K562 (cell line): ENCODE results near the gene KRT85. TPM values are rescaled to one million over a fixed set of nuclear protein-coding genes. Genes with fewer than 3 reads are reported as not detected.

ENCODE experiments used
- ATAC-seq: fragments of 200-7000 bp; cut with Tn5 transposase; 3 replicates; pipeline ENCODE4 v1.9.1; 2020; ENCODE audit warnings: moderate library complexity
- BruUV-seq: library from RNA; stranded (reverse); fragments of 400-500 nt; replicated peaks from 2 replicates; lab custom pipeline; 2021; lab: Mats Ljungman, UMichigan
- CTCF ChIA-PET: fragments of 300-600 bp; formaldehyde crosslinking; extraction: SDS; loops from one replicate; lab custom pipeline; 2021; ENCODE audit warnings: low intra/inter-chr PET ratio; lab: Yijun Ruan, JAX
- POLR2A ChIA-PET: fragments of 300-600, 350-650 bp; sonication (Branson Sonifier 250); formaldehyde crosslinking; extraction: SDS; loops from one replicate; lab custom pipeline; 2021; ENCODE audit warnings: antibody characterized with exemption, inconsistent platforms; lab: Yijun Ruan, JAX
- DNase-seq, 4 experiments: peaks; one replicate each; pipeline versions ENCODE4 v3.0.0 to v3.0.0-alpha.2; 2011 to 2018; ENCODE audit warnings: low spot score in 3 of 4, mixed read lengths in 3 of 4; ENCODE audit errors: extremely low read depth in 1 of 4
- FAIRE-seq: peaks from 2 replicates; lab custom pipeline; 2011; peaks lifted over from hg19 to GRCh38; lab: Jason Lieb, UNC
- H2AFZ ChIP-seq: 2 replicates; pipeline ENCODE4 v1.6.0; 2011; ENCODE audit warnings: low read depth, low read length, control low read depth, inconsistent platforms
- H3K27ac ChIP-seq: fragments of 200-600 bp; 3 replicates; pipeline ENCODE4 v1.8.0; 2011; ENCODE audit warnings: low read depth, mild to moderate bottlenecking, control low read depth, inconsistent platforms, low read length, moderate library complexity, mixed read lengths; ENCODE audit errors: extremely low read depth
- H3K27me3 ChIP-seq, 2 experiments: fragments of 300-600 bp in 1 of 2; 2 replicates in 1 of 2; 3 replicates in 1 of 2; pipeline versions ENCODE4 v1.6.0 to v1.8.0; 2011; ENCODE audit warnings: inconsistent platforms in 2 of 2, low read length in 2 of 2, mild to moderate bottlenecking in 1 of 2, mixed read lengths in 1 of 2, moderate library complexity in 1 of 2; ENCODE audit not compliant: control insufficient read depth in 2 of 2, insufficient read depth in 2 of 2
- H3K36me3 ChIP-seq: fragments of 300-600 bp; 3 replicates; pipeline ENCODE4 v1.8.0; 2011; ENCODE audit warnings: mild to moderate bottlenecking, low read length, inconsistent platforms; ENCODE audit not compliant: control insufficient read depth, insufficient read depth
- H3K4me1 ChIP-seq, 2 experiments: fragments of 200-600 bp in 1 of 2; replicated peaks in 1 of 2; 2 replicates in 1 of 2; 3 replicates in 1 of 2; pipeline versions ENCODE4 v1.5.1 to v1.8.0; 2011; ENCODE audit warnings: inconsistent platforms in 2 of 2, low read length in 2 of 2, mild to moderate bottlenecking in 1 of 2, mixed read lengths in 1 of 2, moderate library complexity in 1 of 2; ENCODE audit not compliant: control insufficient read depth in 2 of 2, insufficient read depth in 2 of 2
- H3K4me2 ChIP-seq: 2 replicates; pipeline ENCODE4 v1.6.1; 2011; ENCODE audit warnings: low read length, control low read depth, inconsistent platforms, mixed read lengths; ENCODE audit not compliant: insufficient read depth
- H3K4me3 ChIP-seq: fragments of 200-600 bp; sonication (generic), shearing (Covaris generic); 2 replicates; pipeline ENCODE4 v1.5.1; 2016; ENCODE audit warnings: control low read depth, inconsistent platforms
- H3K79me2 ChIP-seq: fragments of 200-600 bp; 3 replicates; pipeline ENCODE4 v1.8.0; 2011; ENCODE audit warnings: low read length, inconsistent platforms; ENCODE audit not compliant: control insufficient read depth, insufficient read depth
- H3K9ac ChIP-seq, 2 experiments: 2 replicates each; pipeline versions ENCODE4 v1.6.0 to v1.6.1; 2011; ENCODE audit warnings: low read depth in 2 of 2, low read length in 2 of 2, control low read depth in 1 of 2, inconsistent platforms in 1 of 2, mild to moderate bottlenecking in 1 of 2, mixed read lengths in 1 of 2; ENCODE audit not compliant: insufficient read depth in 1 of 2
- H3K9me1 ChIP-seq: one replicate; pipeline ENCODE4 v1.6.0; 2011; ENCODE audit warnings: inconsistent platforms, mild to moderate bottlenecking, low read length, moderate library complexity; ENCODE audit not compliant: control insufficient read depth, insufficient read depth
- H3K9me3 ChIP-seq: replicated peaks from 2 replicates; pipeline ENCODE4 v1.5.1; 2011; ENCODE audit warnings: low read depth, low read length, inconsistent platforms; ENCODE audit not compliant: control insufficient read depth, insufficient read depth
- H4K20me1 ChIP-seq: replicated peaks from 2 replicates; pipeline ENCODE4 v1.6.1; 2011; ENCODE audit warnings: low read length, inconsistent platforms, mixed read lengths; ENCODE audit not compliant: control insufficient read depth, insufficient read depth
- DIDO1 ChIP-seq: fragments of 450-650 bp; IDR thresholded peaks from 2 replicates; pipeline ENCODE4 v1.6.1; 2016; ENCODE audit warnings: low read depth, missing biosample characterization, missing genetic modification characterization
- GTF2A2 ChIP-seq: IDR thresholded peaks from 2 replicates; pipeline ENCODE4 v1.6.1; 2016; ENCODE audit warnings: mild to moderate bottlenecking, missing genetic modification characterization, missing compliant biosample characterization
- JUNB ChIP-seq: fragments of 450-650 bp; formaldehyde crosslinking; conservative IDR thresholded peaks from 2 replicates; pipeline ENCODE4 v1.4.0; 2020; ENCODE audit warnings: mild to moderate bottlenecking
- MCM3 ChIP-seq: fragments of 450-650 bp; IDR thresholded peaks from 2 replicates; pipeline ENCODE4 v1.6.1; 2016
- NR2C1 ChIP-seq, 2 experiments: fragments of 450-650 bp; IDR thresholded peaks; 2 replicates each; pipeline ENCODE4 v1.6.1; 2017; ENCODE audit warnings: mild to moderate bottlenecking in 2 of 2, antibody characterized with exemption in 1 of 2, inconsistent platforms in 1 of 2, missing compliant biosample characterization in 1 of 2, missing genetic modification characterization in 1 of 2
- XRCC4 ChIP-seq: IDR thresholded peaks from one replicate; pipeline ENCODE4 v1.6.1; 2011; ENCODE audit not compliant: insufficient read depth, insufficient read length; ENCODE audit errors: extremely low read depth
- ZFP30 ChIP-seq: fragments of 250-450 bp; sonication (Bioruptor Pico); IDR thresholded peaks from 2 replicates; pipeline ENCODE4 v1.8.0; 2022; ENCODE audit warnings: moderate library complexity, mild to moderate bottlenecking, inconsistent platforms, borderline replicate concordance
- WGBS: fragments of 100-300 bp; shearing (Covaris generic); methylation state at CpG from one replicate; pipeline ENCODE4 v1.1.6; 2016; ENCODE audit warnings: low coverage, mixed read lengths; ENCODE audit not compliant: insufficient coverage; ENCODE audit errors: missing lambda C conversion rate; 5-methylcytosine and 5-hydroxymethylcytosine counted together
- in situ Hi-C: fragments of 300-500 bp; cut with MboI; formaldehyde crosslinking; loops from 4 replicates; pipeline ENCODE4 v1.15.0; 2018; ENCODE audit warnings: inconsistent platforms, mixed read lengths
- intact Hi-C: fragments of 100-400 bp; cut with micrococcal nuclease; formaldehyde crosslinking; loops from 2 replicates; pipeline ENCODE4 v1.14.2; 2022
- polyA plus RNA-seq, 8 experiments: library from polyadenylated mRNA; depleted of rRNA in 4 of 8; stranded (reverse) in 5 of 8; unstranded in 3 of 8; fragments of >200 nt; fragmentation: Nextera tagmentation in 2 of 8; fragmentation: Illumina TruSeq in 1 of 8; extraction: Ambion mirVana in 2 of 8; extraction: Trizol in 1 of 8; gene quantifications; 2 replicates each; pipeline versions ENCODE4 v1.2.1 to v1.2.3, GENCODE V29; 2011 to 2014; ENCODE audit warnings: inconsistent platforms in 1 of 8, missing spikeins in 1 of 8
- total RNA-seq, 7 experiments: library from RNA; depleted of rRNA in 6 of 7; stranded (reverse); fragments of >200 nt in 6 of 7; fragmentation: Illumina TruSeq in 2 of 7; extraction: Trizol in 2 of 7; gene quantifications; 2 replicates each; pipeline versions ENCODE4 v1.2.1 to v1.2.3, GENCODE V29; 2011 to 2021; ENCODE audit warnings: low replicate concordance in 1 of 7
- TF ChIP-seq, protein P1 (sequence below), 2 experiments: fragments of 250-450 bp in 1 of 2; fragments of 450-650 bp in 1 of 2; sonication (Bioruptor Pico) in 1 of 2; IDR thresholded peaks; 2 replicates each; pipeline versions ENCODE4 v1.6.1 to v1.8.0; 2016 to 2021; ENCODE audit warnings: mild to moderate bottlenecking in 2 of 2, moderate library complexity in 2 of 2, missing compliant biosample characterization in 1 of 2, missing genetic modification characterization in 1 of 2
- TF ChIP-seq, protein P2 (sequence below): sonication (generic); formaldehyde crosslinking; IDR thresholded peaks from 2 replicates; pipeline ENCODE4 v1.8.0; 2023; ENCODE audit warnings: missing genetic modification reagents, mild to moderate bottlenecking, borderline replicate concordance
- TF ChIP-seq, protein P3 (sequence below): fragments of 250-450 bp; sonication (Bioruptor Pico); IDR thresholded peaks from 2 replicates; pipeline ENCODE4 v1.8.0; 2022; ENCODE audit warnings: moderate library complexity, mild to moderate bottlenecking, inconsistent platforms
- TF ChIP-seq, protein P4 (sequence below): fragments of 250-450 bp; sonication (Bioruptor Pico); IDR thresholded peaks from 2 replicates; pipeline ENCODE4 v1.5.0; 2020; ENCODE audit warnings: mild to moderate bottlenecking, borderline replicate concordance

The KRT85 gene
- total and polyA plus RNA-seq, 9 of the 15 experiments (the other 6 are each of a cell fraction or from before 2014, with no cell fraction given), result not detected

DNA sequence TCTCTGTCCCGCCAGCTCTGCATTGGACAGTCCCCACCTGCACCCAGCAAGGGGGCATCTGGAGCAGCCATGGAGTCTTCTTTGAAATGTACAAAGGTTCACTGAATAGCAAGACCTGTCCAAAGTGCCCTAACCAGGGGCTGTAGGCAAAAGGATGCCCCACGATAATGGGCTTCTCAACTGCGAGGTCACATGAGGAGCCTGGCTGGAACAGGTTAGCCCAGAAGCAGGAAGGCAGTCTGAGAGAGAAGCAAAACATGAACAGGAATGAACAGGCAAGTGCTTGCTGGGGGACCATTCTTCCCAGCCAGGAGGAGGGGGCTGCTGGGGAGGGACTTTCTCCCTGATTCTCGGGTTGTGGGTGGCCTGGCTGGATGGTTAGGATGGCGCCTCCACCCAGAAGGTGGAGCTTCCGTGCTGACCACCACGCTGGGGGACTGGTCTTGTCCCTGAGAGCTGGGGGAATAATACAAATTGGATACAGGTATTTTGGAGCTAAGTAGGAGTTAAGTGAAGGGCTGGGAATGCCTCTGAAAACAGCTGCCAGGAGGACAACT, 7.1 kb downstream of the KRT85 start (continued):
- TF ChIP-seq DIDO1 (tag), result no peak
- TF ChIP-seq ZFP30, result no peak

DNA sequence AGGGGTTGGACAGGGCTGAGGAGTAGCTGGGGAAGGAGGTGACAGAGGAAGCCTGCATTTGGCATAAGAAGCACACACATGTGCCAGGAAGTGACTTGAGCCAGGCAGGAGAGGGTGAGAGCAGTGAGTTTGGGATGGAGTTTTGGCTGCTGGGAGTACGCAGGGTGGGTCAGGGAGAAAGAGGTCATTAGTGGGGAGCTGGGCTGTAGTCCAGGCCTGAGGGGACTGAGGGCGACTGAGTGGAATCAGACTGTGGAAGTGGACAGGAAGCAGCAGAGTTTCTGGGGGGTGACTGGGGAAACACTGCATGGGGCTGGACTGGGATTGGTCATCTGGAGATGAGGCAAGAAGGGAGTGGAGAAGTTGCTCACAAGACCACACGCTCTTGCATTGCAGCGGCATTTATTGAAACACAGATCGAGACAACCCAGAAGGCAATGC, 7.6 kb downstream of the KRT85 start:
- no peaks in the 10 kb centered on the region for H3K79me2 ChIP-seq
- DNase-seq (no peak), ATAC-seq (no peak), FAIRE-seq (no peak)
- intact Hi-C loops, result loop anchor here (10.0 kb wide), 1 partner anchor 205 kb away; no protein-coding TSS in a partner anchor
- H3K4me1 ChIP-seq, result no peaks in the 10 kb centered on the region
- H3K4me2 ChIP-seq, result no peak overlapping the region
- H4K20me1 ChIP-seq, result peaks cover 5% of the 10 kb centered on the region; the same call in 1 of the 2 replicates
- POLR2A ChIA-PET, result no interaction called here
- no peaks in the 10 kb centered on the region for H3K9me1 ChIP-seq
- no peak overlapping the region for H3K4me3 ChIP-seq
- H2AFZ ChIP-seq, result no peak overlapping the region
- H3K9ac ChIP-seq, result no peak overlapping the region
- BruUV-seq, result no TSS peak
- CTCF ChIA-PET, result no interaction called here
- peaks cover 6 to 54% of the 10 kb centered on the region in 2 experiments; a peak in 4 of 5 replicates for H3K27me3 ChIP-seq
- in situ Hi-C loops, result no loop called here
- no peaks in the 10 kb centered on the region for H3K9me3 ChIP-seq
- WGBS, result 3% methylated on average over 5 of the region's 5 CpGs
- no peaks in the 10 kb centered on the region for H3K36me3 ChIP-seq
- H3K27ac ChIP-seq, result no peak overlapping the region
- TF ChIP-seq, protein P1, sequence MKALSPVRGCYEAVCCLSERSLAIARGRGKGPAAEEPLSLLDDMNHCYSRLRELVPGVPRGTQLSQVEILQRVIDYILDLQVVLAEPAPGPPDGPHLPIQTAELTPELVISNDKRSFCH (CRISPR knock-in tag; IDR thresholded peaks at IDR 0.05), result no peak
- TF ChIP-seq, protein P1 (tag; IDR thresholded peaks at IDR 0.05), result no peak
- TF ChIP-seq JUNB (CRISPR knock-in tag) (no peak), NR2C1 (IDR thresholded peaks at IDR 0.05) (no peak), NR2C1 (tag; IDR thresholded peaks at IDR 0.05) (no peak), MCM3 (no peak), XRCC4 (no peak), GTF2A2 (tag) (no peak)
- TF ChIP-seq, protein P2, sequence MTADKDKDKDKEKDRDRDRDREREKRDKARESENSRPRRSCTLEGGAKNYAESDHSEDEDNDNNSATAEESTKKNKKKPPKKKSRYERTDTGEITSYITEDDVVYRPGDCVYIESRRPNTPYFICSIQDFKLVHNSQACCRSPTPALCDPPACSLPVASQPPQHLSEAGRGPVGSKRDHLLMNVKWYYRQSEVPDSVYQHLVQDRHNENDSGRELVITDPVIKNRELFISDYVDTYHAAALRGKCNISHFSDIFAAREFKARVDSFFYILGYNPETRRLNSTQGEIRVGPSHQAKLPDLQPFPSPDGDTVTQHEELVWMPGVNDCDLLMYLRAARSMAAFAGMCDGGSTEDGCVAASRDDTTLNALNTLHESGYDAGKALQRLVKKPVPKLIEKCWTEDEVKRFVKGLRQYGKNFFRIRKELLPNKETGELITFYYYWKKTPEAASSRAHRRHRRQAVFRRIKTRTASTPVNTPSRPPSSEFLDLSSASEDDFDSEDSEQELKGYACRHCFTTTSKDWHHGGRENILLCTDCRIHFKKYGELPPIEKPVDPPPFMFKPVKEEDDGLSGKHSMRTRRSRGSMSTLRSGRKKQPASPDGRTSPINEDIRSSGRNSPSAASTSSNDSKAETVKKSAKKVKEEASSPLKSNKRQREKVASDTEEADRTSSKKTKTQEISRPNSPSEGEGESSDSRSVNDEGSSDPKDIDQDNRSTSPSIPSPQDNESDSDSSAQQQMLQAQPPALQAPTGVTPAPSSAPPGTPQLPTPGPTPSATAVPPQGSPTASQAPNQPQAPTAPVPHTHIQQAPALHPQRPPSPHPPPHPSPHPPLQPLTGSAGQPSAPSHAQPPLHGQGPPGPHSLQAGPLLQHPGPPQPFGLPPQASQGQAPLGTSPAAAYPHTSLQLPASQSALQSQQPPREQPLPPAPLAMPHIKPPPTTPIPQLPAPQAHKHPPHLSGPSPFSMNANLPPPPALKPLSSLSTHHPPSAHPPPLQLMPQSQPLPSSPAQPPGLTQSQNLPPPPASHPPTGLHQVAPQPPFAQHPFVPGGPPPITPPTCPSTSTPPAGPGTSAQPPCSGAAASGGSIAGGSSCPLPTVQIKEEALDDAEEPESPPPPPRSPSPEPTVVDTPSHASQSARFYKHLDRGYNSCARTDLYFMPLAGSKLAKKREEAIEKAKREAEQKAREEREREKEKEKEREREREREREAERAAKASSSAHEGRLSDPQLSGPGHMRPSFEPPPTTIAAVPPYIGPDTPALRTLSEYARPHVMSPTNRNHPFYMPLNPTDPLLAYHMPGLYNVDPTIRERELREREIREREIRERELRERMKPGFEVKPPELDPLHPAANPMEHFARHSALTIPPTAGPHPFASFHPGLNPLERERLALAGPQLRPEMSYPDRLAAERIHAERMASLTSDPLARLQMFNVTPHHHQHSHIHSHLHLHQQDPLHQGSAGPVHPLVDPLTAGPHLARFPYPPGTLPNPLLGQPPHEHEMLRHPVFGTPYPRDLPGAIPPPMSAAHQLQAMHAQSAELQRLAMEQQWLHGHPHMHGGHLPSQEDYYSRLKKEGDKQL (CRISPR knock-in tag), result no peak
- TF ChIP-seq, protein P3, sequence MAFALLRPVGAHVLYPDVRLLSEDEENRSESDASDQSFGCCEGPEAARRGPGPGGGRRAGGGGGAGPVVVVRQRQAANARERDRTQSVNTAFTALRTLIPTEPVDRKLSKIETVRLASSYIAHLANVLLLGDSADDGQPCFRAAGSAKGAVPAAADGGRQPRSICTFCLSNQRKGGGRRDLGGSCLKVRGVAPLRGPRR (CRISPR knock-in tag), result no peak
- TF ChIP-seq, protein P4, sequence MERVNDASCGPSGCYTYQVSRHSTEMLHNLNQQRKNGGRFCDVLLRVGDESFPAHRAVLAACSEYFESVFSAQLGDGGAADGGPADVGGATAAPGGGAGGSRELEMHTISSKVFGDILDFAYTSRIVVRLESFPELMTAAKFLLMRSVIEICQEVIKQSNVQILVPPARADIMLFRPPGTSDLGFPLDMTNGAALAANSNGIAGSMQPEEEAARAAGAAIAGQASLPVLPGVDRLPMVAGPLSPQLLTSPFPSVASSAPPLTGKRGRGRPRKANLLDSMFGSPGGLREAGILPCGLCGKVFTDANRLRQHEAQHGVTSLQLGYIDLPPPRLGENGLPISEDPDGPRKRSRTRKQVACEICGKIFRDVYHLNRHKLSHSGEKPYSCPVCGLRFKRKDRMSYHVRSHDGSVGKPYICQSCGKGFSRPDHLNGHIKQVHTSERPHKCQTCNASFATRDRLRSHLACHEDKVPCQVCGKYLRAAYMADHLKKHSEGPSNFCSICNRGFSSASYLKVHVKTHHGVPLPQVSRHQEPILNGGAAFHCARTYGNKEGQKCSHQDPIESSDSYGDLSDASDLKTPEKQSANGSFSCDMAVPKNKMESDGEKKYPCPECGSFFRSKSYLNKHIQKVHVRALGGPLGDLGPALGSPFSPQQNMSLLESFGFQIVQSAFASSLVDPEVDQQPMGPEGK (CRISPR knock-in tag), result no peak
